Thyroid gland (tissue), 4 donors: ENCODE measurements around the gene CFAP46.

ENCODE experiments used
- POLR2A ChIP-seq, 2 donors: fragments of 450-650 bp; IDR thresholded peaks; one replicate each; pipeline ENCODE4 v1.6.1; 2017; ENCODE audit warnings: antibody characterized with exemption in 2 of 2, mild to moderate bottlenecking in 2 of 2, moderate library complexity in 1 of 2
- TF ChIP-seq, protein P1 (sequence below), 6 experiments: fragments of 200-600 bp in 3 of 6; fragments of 450-650 bp in 3 of 6; sonication (generic) in 3 of 6; IDR thresholded peaks; one replicate each; pipeline ENCODE4 v1.5.1; 2016 to 2019; ENCODE audit warnings: antibody characterized with exemption in 6 of 6, mild to moderate bottlenecking in 2 of 6, inconsistent platforms in 1 of 6, moderate library complexity in 1 of 6

- TF ChIP-seq, protein P1, sequence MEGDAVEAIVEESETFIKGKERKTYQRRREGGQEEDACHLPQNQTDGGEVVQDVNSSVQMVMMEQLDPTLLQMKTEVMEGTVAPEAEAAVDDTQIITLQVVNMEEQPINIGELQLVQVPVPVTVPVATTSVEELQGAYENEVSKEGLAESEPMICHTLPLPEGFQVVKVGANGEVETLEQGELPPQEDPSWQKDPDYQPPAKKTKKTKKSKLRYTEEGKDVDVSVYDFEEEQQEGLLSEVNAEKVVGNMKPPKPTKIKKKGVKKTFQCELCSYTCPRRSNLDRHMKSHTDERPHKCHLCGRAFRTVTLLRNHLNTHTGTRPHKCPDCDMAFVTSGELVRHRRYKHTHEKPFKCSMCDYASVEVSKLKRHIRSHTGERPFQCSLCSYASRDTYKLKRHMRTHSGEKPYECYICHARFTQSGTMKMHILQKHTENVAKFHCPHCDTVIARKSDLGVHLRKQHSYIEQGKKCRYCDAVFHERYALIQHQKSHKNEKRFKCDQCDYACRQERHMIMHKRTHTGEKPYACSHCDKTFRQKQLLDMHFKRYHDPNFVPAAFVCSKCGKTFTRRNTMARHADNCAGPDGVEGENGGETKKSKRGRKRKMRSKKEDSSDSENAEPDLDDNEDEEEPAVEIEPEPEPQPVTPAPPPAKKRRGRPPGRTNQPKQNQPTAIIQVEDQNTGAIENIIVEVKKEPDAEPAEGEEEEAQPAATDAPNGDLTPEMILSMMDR (IDR thresholded peaks at IDR 0.05): no peak
- no peak for TF ChIP-seq POLR2A (IDR thresholded peaks at IDR 0.05)
These were observed 41.1 kb upstream of the CFAP46 start for GRCh38 chr10:132983252-132984007.
